PC-9 (cell line): ENCODE measurements around the gene RFX2. TPM values are rescaled to one million over a fixed set of nuclear protein-coding genes. Genes with fewer than 3 reads are reported as not detected.

Experiments used
- BruUV-seq: library from RNA; stranded (reverse); fragments of 400-500 nt; replicated peaks from 2 replicates; lab custom pipeline; 2021; lab: Mats Ljungman, UMichigan
- CTCF ChIA-PET: fragments of 300-600 bp; sonication (Branson Sonifier 250); formaldehyde crosslinking; loops from one replicate; lab custom pipeline; 2022; ENCODE audit warnings: antibody characterized with exemption; lab: Charles Lee
- POLR2A ChIA-PET: fragments of 300-600 bp; sonication (Branson Sonifier 250); formaldehyde crosslinking; loops from one replicate; lab custom pipeline; 2022; ENCODE audit warnings: antibody characterized with exemption; ENCODE audit not compliant: unreplicated experiment; lab: Charles Lee
- DNase-seq, 2 experiments: peaks; one replicate each; pipeline versions ENCODE4 v3.0.0 to v3.0.0-alpha.2; 2015 to 2022; ENCODE audit warnings: mixed read lengths in 1 of 2
- H2AFZ ChIP-seq: fragments of 200-600 bp; sonication (generic); 2 replicates; pipeline ENCODE4 v1.8.1; 2017; ENCODE audit warnings: antibody characterized with exemption
- H3F3A ChIP-seq: fragments of 200-600 bp; sonication (generic); 2 replicates; pipeline ENCODE4 v1.8.1; 2017; ENCODE audit warnings: antibody characterized with exemption, mild to moderate bottlenecking, low read depth; ENCODE audit not compliant: insufficient read depth
- H3K27ac ChIP-seq: fragments of 200-600 bp; sonication (generic); 2 replicates; pipeline ENCODE4 v1.6.1; 2016; ENCODE audit warnings: mixed run types
- H3K27me3 ChIP-seq: fragments of 200-600 bp; sonication (generic); 2 replicates; pipeline ENCODE4 v1.6.1; 2016; ENCODE audit warnings: low read depth, mixed run types; ENCODE audit not compliant: insufficient read depth
- H3K36me3 ChIP-seq: fragments of 200-600 bp; sonication (generic); 2 replicates; pipeline ENCODE4 v1.6.1; 2016; ENCODE audit warnings: low read depth, mixed run types
- H3K4me1 ChIP-seq: fragments of 200-600 bp; sonication (generic); replicated peaks from 2 replicates; pipeline ENCODE4 v1.6.1; 2016; ENCODE audit warnings: mixed run types; ENCODE audit not compliant: insufficient read depth
- H3K4me2 ChIP-seq: fragments of 200-600 bp; sonication (generic); 2 replicates; pipeline ENCODE4 v1.6.1; 2017; ENCODE audit warnings: mixed run types
- H3K4me3 ChIP-seq: fragments of 200-600 bp; sonication (generic); 2 replicates; pipeline ENCODE4 v1.6.1; 2016; ENCODE audit warnings: mixed run types
- H3K79me2 ChIP-seq: fragments of 200-600 bp; sonication (generic); 2 replicates; pipeline ENCODE4 v1.6.1; 2017; ENCODE audit warnings: low read depth, mixed run types
- H3K9me2 ChIP-seq: fragments of 200-600 bp; sonication (generic); 2 replicates; pipeline ENCODE4 v1.8.1; 2017; ENCODE audit warnings: mild to moderate bottlenecking; ENCODE audit not compliant: insufficient read depth
- H3K9me3 ChIP-seq: fragments of 200-600 bp; sonication (generic); 2 replicates; pipeline ENCODE4 v1.8.1; 2016; ENCODE audit warnings: low read depth; ENCODE audit not compliant: insufficient read depth
- H4K20me1 ChIP-seq: fragments of 200-600 bp; sonication (generic); 2 replicates; pipeline ENCODE4 v1.8.1; 2017; ENCODE audit not compliant: insufficient read depth
- CTCF ChIP-seq: fragments of 200-600 bp; sonication (generic); conservative IDR thresholded peaks from 2 replicates; pipeline ENCODE4 v1.6.1; 2017; ENCODE audit warnings: mixed run types, antibody characterized with exemption, mild to moderate bottlenecking, moderate library complexity
- EZH2 ChIP-seq: fragments of 200-600 bp; sonication (generic); IDR thresholded peaks from 2 replicates; pipeline ENCODE4 v1.8.0; 2017; ENCODE audit warnings: antibody characterized with exemption, low read depth
- intact Hi-C: fragments of 100-400 bp; cut with micrococcal nuclease; formaldehyde crosslinking; loops from one replicate; pipeline ENCODE4 v1.10.0; 2022; ENCODE audit not compliant: unreplicated experiment
- total RNA-seq: library from RNA; stranded (reverse); gene quantifications from 2 replicates; pipeline ENCODE4 v1.2.3, GENCODE V29; 2021

The RFX2 gene
- total RNA-seq, 1 experiment from 2014 or later = 11.6 TPM

- Histone ChIP-seq H3K4me2 (no peak overlapping the region), H3K27ac (no peak overlapping the region), H3K4me1 (peaks cover 7% of the 10 kb centered on the region; the same call in 1 of the 2 replicates), H3K36me3 (no peaks in the 10 kb centered on the region), H3K9me2 (no peaks in the 10 kb centered on the region), H3K27me3 (no peaks in the 10 kb centered on the region), H3K79me2 (no peaks in the 10 kb centered on the region), H2AFZ (no peak overlapping the region), H3F3A (peaks cover 13% of the 10 kb centered on the region), H4K20me1 (no peaks in the 10 kb centered on the region), H3K4me3 (no peak overlapping the region), H3K9me3 (peaks cover 4% of the 10 kb centered on the region; the same call in 1 of the 2 replicates)
- TF ChIP-seq EZH2 (no peak), CTCF (no peak)
- BruUV-seq = no TSS peak
- DNase-seq = no peak
- intact Hi-C loops = no loop called here
- POLR2A ChIA-PET = no interaction called here
- CTCF ChIA-PET = no interaction called here
Measured at GRCh38 chr19:6033744-6034264, 76.5 kb downstream of the RFX2 start.

- ChIA-PET CTCF (no interaction called here), POLR2A (no interaction called here)
- no peaks in the 10 kb centered on the region for H3K36me3 ChIP-seq
- TF ChIP-seq EZH2 = no peak
- no peak for TF ChIP-seq CTCF
- peaks cover 13% of the 10 kb centered on the region for H3F3A ChIP-seq
- H3K27me3 ChIP-seq = no peaks in the 10 kb centered on the region
- intact Hi-C loops = no loop called here
- no peak overlapping the region for H3K4me3 ChIP-seq
- H4K20me1 ChIP-seq = no peaks in the 10 kb centered on the region
- H3K4me2 ChIP-seq = no peak overlapping the region
- H3K9me2 ChIP-seq = no peaks in the 10 kb centered on the region
- peaks cover 7% of the 10 kb centered on the region; the same call in 1 of the 2 replicates for H3K4me1 ChIP-seq
- no peak overlapping the region for H2AFZ ChIP-seq
- H3K27ac ChIP-seq = no peak overlapping the region
- BruUV-seq = no TSS peak
- H3K79me2 ChIP-seq = no peaks in the 10 kb centered on the region
- peaks cover 4% of the 10 kb centered on the region; the same call in 1 of the 2 replicates for H3K9me3 ChIP-seq
- no peak for DNase-seq
Measured at GRCh38 chr19:6032827-6033226, 77.5 kb downstream of the RFX2 start.

- no peaks in the 10 kb centered on the region for H4K20me1 ChIP-seq
- TF ChIP-seq CTCF (no peak), EZH2 (no peak)
- H3K4me1 ChIP-seq = peaks cover 7% of the 10 kb centered on the region; the same call in 1 of the 2 replicates
- H3K4me3 ChIP-seq = no peak overlapping the region
- H3K36me3 ChIP-seq = no peaks in the 10 kb centered on the region
- H3K4me2 ChIP-seq = no peak overlapping the region
- BruUV-seq = no TSS peak
- no peaks in the 10 kb centered on the region for H3K9me2 ChIP-seq
- POLR2A ChIA-PET = no interaction called here
- DNase-seq = no peak
- CTCF ChIA-PET = no interaction called here
- H3F3A ChIP-seq = peaks cover 13% of the 10 kb centered on the region
- no peak overlapping the region for H2AFZ ChIP-seq
- H3K27me3 ChIP-seq = no peaks in the 10 kb centered on the region
- intact Hi-C loops = no loop called here
- no peaks in the 10 kb centered on the region for H3K79me2 ChIP-seq
- peaks cover 4% of the 10 kb centered on the region; the same call in 1 of the 2 replicates for H3K9me3 ChIP-seq
- H3K27ac ChIP-seq = no peak overlapping the region
Measured at GRCh38 chr19:6032381-6032780, 77.9 kb downstream of the RFX2 start.
